BJ (cell line): Measurements from ENCODE around the gene KCNJ4. TPM values are rescaled to one million over a fixed set of nuclear protein-coding genes. Genes with fewer than 3 reads are reported as not detected.

ENCODE experiments used
- CTCF ChIA-PET: fragments of 350-600 bp; formaldehyde crosslinking; extraction: SDS; loops from one replicate; lab custom pipeline; 2021; ENCODE audit warnings: antibody characterized with exemption, inconsistent platforms; lab: Yijun Ruan, JAX
- POLR2A ChIA-PET: fragments of 300-600 bp; sonication (Branson Sonifier 250); formaldehyde crosslinking; extraction: SDS; loops from one replicate; lab custom pipeline; 2021; ENCODE audit warnings: antibody characterized with exemption; lab: Charles Lee
- DNase-seq: peaks from one replicate; pipeline ENCODE4 v3.0.0-alpha.2; 2011; ENCODE audit warnings: low read depth
- H3K27me3 ChIP-seq: 2 replicates; pipeline ENCODE4 v1.6.0; 2011; ENCODE audit warnings: low read length; ENCODE audit not compliant: control insufficient read depth, insufficient read depth
- H3K36me3 ChIP-seq: 2 replicates; pipeline ENCODE4 v1.5.1; 2011; ENCODE audit warnings: low read length; ENCODE audit not compliant: control insufficient read depth, insufficient read depth
- H3K4me3 ChIP-seq: 2 replicates; pipeline ENCODE4 v1.5.1; 2011; ENCODE audit warnings: low read depth, mild to moderate bottlenecking, control low read depth, low read length
- polyA plus RNA-seq: library from polyadenylated mRNA; depleted of rRNA; stranded (reverse); fragments of >200 nt; gene quantifications from 2 replicates; pipeline ENCODE4 v1.2.3, GENCODE V29; 2011
- TF ChIP-seq, protein P1 (sequence below): IDR thresholded peaks from 2 replicates; pipeline ENCODE4 v1.5.1; 2011; ENCODE audit warnings: low read depth, mild to moderate bottlenecking, control low read depth, inconsistent platforms, low read length, moderate library complexity; ENCODE audit not compliant: insufficient read depth

Gene KCNJ4
- polyA plus RNA-seq, 1 experiment, result not detected

DNA sequence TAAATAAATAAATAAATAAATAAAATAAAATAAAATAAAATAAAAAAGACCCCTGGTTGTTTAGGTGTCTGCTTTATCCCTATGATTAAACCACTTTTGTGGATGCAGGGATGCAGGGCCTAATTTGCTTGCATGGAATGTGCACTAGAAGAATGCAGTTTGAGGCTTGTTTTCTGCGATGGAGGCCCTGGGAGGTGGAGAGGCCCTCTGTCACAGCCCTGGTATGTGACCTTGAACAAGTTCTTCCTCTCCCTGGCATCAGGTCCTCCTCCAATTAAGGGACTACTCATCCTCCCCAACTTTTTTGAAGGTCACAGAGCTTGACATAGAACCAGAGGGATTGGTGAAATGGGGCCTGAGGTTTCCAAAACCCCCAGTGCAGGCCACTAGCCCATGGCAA, 22.7 kb downstream of the KCNJ4 start:
- Histone ChIP-seq H3K27me3 (peaks cover 6% of the 10 kb centered on the region), H3K36me3 (no peaks in the 10 kb centered on the region), H3K4me3 (no peak overlapping the region)
- CTCF ChIA-PET, result no interaction called here
- TF ChIP-seq, protein P1, sequence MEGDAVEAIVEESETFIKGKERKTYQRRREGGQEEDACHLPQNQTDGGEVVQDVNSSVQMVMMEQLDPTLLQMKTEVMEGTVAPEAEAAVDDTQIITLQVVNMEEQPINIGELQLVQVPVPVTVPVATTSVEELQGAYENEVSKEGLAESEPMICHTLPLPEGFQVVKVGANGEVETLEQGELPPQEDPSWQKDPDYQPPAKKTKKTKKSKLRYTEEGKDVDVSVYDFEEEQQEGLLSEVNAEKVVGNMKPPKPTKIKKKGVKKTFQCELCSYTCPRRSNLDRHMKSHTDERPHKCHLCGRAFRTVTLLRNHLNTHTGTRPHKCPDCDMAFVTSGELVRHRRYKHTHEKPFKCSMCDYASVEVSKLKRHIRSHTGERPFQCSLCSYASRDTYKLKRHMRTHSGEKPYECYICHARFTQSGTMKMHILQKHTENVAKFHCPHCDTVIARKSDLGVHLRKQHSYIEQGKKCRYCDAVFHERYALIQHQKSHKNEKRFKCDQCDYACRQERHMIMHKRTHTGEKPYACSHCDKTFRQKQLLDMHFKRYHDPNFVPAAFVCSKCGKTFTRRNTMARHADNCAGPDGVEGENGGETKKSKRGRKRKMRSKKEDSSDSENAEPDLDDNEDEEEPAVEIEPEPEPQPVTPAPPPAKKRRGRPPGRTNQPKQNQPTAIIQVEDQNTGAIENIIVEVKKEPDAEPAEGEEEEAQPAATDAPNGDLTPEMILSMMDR, result no peak
- no peak for DNase-seq
- POLR2A ChIA-PET, result interaction anchor here (0.6 to 0.7 kb wide), 2 partner anchors 31 to 78 kb away, joined by 3 to 4 read pairs; no protein-coding TSS in a partner anchor

DNA sequence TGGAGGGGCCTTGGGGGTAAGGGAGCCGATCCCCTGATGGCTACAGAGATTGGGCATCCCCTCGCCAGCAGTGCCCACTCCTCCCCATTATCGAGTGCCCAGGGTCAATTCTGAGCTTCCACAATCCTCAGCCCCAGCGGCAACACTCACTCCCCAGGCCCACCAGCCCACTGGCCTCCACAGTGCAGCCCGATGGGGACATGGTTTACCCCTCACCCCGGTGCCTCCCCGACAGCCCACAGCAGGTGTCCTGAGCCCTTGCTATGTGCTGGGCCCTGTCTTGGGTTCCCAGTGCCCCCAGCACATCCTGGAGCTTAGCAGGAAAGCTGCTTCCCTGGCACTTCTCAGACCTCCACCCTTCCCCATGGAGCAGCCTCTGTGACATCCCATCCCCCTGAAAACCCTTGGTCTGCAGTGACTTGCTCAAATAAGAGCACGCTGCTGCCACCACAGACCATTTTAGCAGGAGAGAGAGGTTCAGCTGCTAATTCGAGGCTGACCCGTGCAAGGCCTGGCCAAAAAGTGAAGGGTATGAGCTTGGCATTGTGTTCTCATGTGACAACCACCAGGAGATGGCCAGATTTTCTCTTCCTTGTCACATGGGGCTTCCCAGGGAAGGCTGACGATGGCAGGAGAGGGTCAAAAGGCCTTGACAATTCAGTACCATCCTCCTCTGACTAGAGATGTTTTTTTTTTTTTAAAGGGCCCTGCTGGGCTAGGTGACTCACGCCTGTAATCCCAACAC, 23.6 kb downstream of the KCNJ4 start:
- ChIA-PET CTCF (interaction anchor here (1.2 kb wide), 1 partner anchor 141 kb away, joined by 3 read pairs; no protein-coding TSS in a partner anchor), POLR2A (interaction anchor here (0.7 kb wide), 1 partner anchor 32 kb away, joined by 4 read pairs; no protein-coding TSS in a partner anchor)
- H3K27me3 ChIP-seq, result peaks cover 6% of the 10 kb centered on the region
- no peaks in the 10 kb centered on the region for H3K36me3 ChIP-seq
- H3K4me3 ChIP-seq, result no peak overlapping the region
- DNase-seq, result no peak
- TF ChIP-seq, protein P1, result no peak

DNA sequence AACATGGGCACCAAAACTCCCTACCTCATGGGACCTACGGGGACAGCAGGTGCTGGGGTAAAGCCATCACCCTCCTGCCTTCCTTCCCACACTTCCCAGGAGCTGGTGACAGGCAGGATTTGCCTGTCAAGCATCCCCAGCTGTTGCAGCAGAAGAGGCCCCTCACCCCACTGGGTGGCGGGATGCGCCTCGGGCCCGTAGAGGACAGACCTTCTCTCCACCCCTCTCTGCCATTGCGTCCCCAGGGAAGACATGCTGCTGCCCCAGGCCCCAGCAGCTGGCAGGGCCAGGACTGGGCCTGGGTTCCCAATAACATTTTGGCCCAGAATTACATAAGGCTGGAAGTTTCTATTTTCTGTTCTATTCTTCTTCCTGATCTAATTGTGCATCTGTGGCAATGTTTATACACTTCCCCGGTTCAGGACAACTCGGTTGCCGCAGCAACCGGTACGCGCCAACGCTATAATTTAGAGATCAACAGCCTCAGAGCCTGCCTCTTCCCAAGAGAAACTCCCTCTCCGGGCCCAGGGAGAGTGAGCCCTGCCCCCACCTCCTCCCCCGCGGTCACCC, 25.4 kb downstream of the KCNJ4 start:
- peaks cover 6% of the 10 kb centered on the region for H3K27me3 ChIP-seq
- H3K36me3 ChIP-seq, result no peaks in the 10 kb centered on the region
- no peak overlapping the region for H3K4me3 ChIP-seq
- POLR2A ChIA-PET, result no interaction called here
- DNase-seq, result no peak
- CTCF ChIA-PET, result no interaction called here
- TF ChIP-seq, protein P1, result no peak

DNA sequence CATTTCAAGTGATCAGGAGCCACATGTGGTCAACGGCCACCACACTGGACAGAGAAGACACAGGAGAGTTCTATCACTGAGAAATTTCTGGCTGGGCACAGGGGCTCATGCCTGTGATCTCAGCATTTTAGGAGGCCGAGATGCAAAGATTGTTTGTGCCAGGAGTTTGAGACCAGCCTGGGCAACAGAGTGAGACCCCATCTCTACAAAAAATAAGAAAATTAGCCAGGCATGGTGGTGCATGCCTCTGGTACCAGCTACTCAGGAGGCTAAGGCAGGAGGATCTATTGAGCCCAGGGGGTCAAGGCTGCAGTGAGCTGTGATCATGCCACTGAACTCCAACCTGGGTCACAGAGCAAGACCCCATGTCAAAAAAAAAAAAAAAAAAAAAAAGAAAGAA, 26.3 kb downstream of the KCNJ4 start:
- DNase-seq, result no peak
- no peaks in the 10 kb centered on the region for H3K36me3 ChIP-seq
- TF ChIP-seq, protein P1, result no peak
- ChIA-PET CTCF (interaction anchor here (1.0 kb wide), 1 partner anchor 16 kb away, joined by 5 read pairs; no protein-coding TSS in a partner anchor), POLR2A (no interaction called here)
- no peak overlapping the region for H3K4me3 ChIP-seq
- peaks cover 5% of the 10 kb centered on the region; the same call in 1 of the 2 replicates for H3K27me3 ChIP-seq

DNA sequence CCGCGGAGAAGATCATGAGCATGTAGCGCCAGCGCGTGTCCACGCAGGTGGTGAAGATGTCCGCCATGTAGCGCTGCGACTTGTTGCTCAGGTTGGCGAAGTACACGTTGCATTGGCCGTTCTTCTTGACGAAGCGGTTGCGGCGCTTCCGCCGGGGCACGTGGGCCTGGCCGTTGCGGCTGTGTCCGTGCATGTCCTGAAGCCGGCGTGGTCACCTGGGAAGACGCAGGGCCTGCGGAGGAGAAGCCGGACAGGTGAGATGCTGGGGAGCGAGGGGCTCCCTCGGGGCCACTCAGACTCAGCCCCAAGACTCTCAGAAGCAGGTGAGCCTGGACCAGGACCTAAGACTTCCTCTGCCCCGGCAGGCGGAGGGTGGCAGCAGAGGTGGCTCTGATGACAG, 27.1 kb downstream of the KCNJ4 start:
- TF ChIP-seq, protein P1, result no peak
- no peaks in the 10 kb centered on the region for H3K36me3 ChIP-seq
- DNase-seq, result no peak
- ChIA-PET POLR2A (no interaction called here), CTCF (interaction anchor here (1.0 kb wide), 1 partner anchor 15 kb away, joined by 5 read pairs; no protein-coding TSS in a partner anchor)
- H3K4me3 ChIP-seq, result no peak overlapping the region
- H3K27me3 ChIP-seq, result peaks cover 5% of the 10 kb centered on the region; the same call in 1 of the 2 replicates
